Measurements from ENCODE around the gene ARAF.
"Not testable (repeated sequence)": the region's sequence is repeated elsewhere in the genome, so short reads cannot be mapped to it uniquely, and the experiment has no call there.

The ARAF gene

DNA sequence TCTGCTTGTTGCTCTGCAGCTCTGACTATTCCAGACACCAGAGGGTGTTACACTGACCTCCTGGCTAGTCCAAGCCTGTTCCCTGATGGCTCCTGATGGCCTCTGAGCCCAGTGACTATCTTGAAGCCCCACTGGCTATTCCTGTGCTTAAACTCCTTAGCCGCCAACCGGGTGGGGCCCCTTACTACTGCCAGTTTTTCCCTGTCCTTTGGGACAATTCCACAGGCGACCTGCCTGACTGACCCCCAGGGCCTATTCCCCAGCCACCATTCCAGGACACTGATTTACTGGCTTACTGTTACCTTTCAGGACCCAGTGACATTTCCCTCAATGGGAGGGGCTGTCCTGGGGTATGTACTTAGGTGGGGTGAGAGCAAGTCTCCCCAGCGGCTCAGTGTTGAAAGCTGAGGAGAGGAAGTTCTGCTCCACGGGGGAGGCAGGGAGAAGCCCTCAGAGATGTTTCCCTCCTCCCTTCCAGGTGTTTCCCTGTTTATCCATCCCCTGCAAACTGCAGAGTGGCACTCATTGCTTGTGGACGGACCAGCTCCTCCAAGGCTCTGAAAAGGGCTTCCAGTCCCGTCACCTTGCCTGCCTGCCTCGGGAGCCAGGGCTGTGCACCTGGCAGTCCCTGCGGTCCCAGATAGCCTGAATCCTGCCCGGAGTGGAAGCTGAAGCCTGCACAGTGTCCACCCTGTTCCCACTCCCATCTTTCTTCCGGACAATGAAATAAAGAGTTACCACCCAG lies 25.2 kb downstream of the ARAF start:
- DNase-seq (ENCODE audit: low spot score) = no peak

DNA sequence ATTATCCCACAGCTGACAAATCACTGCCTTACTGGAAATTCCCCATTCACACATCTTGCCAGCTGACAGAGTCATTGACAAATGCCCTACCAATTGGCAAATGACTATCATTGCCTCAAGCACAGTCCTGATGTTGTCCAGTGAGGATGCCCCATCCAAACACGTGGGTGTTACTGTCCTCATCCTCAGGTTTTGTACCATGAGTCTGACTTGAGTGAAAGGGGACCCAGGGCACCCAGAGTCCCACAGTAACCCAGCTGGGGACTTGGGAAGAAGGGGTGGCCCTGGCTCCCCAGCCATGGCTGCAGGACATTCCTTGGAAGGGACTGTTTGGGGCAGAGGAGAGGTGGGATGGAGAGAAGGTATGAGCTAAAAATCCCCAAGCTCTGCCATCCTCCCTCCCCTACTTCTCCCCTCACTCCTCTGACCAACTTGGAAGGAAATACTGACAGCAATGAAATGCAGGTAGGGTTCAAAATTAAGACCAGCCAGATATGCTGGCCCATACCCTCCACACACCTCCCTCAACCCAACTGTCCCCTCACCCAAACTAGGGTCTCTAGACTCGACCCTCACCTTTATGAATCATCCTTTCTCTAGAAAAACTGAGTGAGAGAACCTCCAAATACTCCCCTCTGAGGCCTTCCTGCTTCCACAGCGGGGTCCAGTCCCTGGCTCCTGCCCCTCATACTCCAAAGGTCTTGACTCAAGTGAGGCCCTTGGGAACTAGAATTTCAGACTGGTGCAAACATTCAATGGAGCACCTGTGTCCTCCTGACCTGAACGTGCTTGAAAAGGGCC lies 26.3 kb downstream of the ARAF start:
- no peak for DNase-seq (ENCODE audit: low spot score)

DNA sequence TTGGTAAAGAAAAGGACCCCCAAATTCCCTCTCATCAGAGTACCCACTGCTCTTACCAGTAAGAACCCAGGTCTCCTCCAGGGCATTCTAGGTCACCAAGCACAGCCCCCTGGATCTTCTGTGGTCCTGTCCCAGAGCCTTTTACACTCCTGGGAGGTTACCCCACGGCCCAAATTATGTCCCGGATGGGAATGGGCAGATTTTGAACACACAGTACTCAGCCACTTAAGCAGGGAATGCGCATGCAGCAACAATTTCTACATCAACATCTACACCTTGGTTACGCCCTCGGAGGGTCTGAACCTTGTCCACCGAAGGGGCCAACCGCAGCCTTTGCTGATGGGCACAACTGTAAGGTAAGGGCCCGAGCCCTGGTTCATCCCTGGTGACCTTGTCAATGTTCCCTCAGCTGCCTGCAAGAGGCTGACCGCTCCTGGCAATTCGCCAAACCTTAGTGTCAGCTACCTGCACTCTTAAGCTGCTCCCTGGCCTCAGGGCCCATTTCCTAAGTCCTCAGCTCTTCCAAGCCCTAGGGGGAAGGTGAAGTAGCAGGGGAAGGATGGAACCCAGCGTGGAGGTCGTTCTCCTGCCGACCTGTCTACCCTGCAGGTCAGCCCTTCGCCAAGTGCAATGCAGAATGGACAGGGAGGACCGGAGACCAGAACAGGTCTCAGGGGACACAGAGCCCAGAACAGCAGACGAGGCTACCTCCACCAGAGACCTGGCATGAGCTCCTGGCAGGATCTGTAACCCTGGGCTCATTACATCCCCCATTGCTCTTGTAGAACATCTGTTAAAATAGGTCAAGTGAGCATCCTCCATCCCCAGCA lies 27.1 kb downstream of the ARAF start:
- no peak for DNase-seq (ENCODE audit: low spot score)

GRCh38 chrX:47590984-47591383 lies 30.0 kb downstream of the ARAF start:
- DNase-seq (ENCODE audit: low spot score) = no peak

DNA sequence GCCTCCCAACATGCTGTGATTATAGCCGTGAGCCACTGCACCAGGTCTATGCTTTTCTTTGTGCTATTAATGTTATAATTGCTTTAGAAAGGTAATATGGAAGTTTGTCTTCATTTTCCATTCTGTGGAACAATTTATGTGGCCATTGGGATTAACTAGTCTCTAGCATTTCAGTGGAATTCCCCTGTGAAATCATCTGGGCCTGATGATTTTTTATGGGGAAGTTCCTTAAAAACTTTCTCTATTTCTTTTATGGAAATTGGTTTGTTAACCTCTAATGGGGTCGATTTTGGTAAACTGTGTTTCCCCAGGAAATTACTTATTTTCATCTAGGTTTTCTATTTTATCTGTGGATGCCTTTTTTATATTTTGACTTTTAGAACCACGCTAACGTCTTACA lies 32.5 kb downstream of the ARAF start:
- DNase-seq (ENCODE audit: low spot score) = no peak

DNA sequence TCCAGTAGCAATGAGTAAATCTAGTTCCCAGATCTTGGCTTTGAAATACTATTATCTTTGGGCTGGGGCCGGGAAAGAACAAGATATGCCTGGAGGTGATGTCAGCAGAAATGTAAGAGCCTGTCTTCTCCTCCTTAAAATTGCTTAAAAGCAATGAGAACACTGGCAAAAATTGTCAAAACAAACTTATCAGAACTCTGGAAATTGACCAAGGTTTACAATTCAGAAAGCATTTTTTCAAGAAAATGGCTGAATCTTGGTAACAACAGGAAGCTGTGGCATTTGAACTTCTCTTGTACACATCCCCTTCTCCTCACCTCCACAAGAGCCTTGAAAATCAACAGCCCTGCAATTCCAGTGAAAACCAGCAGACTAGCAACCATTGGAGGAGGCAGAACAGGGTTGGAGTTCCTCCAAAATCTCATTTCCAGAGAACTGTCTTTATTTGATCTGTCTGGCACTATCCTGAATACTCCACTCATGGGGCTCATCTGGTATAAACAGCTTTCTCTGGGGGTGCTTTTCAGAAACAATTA lies 34.8 kb downstream of the ARAF start:
- no peak for DNase-seq (ENCODE audit: low spot score)

GRCh38 chrX:47596256-47596655 lies 35.3 kb downstream of the ARAF start:
- DNase-seq (ENCODE audit: low spot score) = no peak

DNA sequence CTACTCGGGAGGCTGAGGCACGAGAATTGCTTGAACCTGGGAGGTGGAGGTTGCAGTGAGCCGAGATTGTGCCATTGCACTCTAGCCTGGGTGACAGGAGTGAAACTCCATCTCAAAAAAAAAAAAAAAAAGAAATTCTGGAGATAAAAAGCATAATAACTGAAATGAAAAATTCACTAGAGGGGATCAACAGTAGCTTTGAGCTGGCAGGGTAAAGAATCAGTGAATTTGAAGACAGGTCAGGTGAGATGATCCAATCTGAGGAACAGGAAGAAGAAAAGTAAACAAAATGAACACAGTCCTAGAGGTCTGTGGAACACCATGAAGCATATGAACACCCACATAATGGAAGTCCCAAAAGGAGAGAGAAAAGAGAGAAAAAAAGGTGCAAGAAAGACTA lies 36.2 kb downstream of the ARAF start:
- no peak for DNase-seq (ENCODE audit: low spot score)

DNA sequence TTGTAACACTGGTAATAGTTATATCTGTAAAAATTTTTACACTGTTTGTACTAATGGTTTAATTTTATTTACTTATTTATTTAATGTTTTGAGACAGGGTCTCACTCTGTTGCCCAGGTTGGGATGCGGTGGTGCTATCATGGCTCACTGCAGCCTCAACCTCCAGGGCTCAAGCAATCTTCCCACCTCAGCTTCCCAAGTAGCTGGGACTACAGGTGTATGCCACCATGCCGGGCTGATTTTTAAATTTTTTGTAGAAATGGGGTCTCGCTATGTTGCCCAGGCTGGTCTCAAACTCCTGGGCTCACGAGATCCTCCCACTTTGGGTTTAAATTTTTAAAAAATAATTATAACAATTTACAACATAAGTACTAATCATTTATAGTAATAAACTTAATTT lies 42.1 kb downstream of the ARAF start:
- DNase-seq (ENCODE audit: low spot score) = not testable (repeated sequence)

GRCh38 chrX:47605024-47605423 lies 44.0 kb downstream of the ARAF start:
- DNase-seq (ENCODE audit: low spot score) = no peak

- DNase-seq (ENCODE audit: low spot score) = no peak
Measured at GRCh38 chrX:47607091-47607490, 46.1 kb downstream of the ARAF start.

DNA sequence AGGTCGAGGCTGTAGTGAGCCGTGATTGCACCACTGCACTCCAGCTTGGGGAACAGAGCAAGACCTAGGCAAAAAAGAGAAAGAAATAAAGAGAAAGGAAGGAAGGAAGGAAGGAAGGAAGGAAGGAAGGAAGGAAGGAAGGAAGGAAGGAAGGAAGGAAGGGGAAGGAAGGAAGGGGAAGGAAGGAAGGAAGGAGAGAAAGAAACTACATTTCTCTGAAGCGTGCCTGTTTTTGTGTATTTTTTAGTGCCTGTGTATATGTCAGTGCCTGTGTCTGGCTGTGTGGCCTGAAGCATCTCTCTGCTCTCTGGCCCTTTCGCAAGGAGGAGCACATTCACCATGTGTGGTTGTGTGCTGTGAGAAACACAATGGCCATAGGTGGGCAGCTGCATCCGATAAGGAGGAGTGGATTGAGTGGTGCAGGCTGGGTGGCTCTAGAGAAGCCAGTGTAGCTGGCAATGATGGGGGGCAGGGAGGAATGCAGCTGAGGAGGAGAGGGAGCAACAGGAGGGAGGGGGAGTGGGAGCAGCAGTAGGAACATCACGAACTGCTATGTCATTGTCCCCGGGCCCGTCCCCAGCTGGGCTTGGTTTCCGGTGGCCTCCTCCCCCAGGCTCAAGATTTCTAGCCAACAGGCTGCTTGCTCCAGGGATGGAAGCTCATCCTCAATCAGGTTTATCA lies 47.3 kb downstream of the ARAF start:
- no peak for DNase-seq (ENCODE audit: low spot score)

GRCh38 chrX:47610511-47610910 lies 49.5 kb downstream of the ARAF start:
- DNase-seq (ENCODE audit: low spot score) = no peak

GRCh38 chrX:47611489-47611888 lies 50.5 kb downstream of the ARAF start:
- no peak for DNase-seq (ENCODE audit: low spot score)

GRCh38 chrX:47611926-47612325 lies 50.9 kb downstream of the ARAF start:
- DNase-seq (ENCODE audit: low spot score) = no peak

DNA sequence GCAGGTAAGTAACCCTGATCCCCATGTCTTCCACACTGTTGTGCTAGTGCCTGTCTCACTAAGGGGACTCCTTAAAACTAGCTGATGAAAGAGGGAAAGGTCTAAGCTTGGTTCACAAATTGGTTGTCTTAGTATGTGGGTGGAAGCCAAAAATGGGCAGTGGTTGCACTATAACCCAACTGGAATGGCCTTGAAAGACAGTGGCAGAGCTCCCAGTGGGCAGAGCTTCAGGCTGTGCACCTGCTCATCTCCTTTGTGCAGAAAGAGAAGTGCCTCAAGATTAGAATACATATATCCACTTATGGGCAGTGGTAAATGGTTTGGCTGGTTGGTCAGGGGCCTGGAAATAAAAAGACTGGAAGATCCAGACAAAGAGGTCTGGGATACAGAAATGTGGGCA lies 51.4 kb downstream of the ARAF start:
- DNase-seq (ENCODE audit: low spot score) = no peak

DNA sequence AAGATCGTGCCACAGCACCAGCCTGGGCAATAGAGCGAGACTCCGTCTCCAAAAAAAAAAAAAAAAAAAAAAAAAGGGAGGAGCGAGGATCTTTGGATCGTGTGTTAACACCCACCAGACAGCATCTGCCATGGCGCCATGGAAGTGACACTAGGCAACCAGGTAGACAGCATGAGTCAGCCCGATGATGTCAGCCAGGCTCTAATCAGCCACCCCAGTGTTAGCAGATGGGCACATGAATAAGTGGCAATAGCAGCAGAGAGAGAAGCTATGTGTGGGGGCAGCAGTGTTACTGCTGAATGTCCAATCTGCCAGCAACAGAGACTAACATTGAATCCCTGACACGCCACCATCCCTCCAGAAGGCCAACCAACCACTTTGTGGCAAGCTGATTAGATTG lies 52.1 kb downstream of the ARAF start:
- DNase-seq (ENCODE audit: low spot score) = no peak

DNA sequence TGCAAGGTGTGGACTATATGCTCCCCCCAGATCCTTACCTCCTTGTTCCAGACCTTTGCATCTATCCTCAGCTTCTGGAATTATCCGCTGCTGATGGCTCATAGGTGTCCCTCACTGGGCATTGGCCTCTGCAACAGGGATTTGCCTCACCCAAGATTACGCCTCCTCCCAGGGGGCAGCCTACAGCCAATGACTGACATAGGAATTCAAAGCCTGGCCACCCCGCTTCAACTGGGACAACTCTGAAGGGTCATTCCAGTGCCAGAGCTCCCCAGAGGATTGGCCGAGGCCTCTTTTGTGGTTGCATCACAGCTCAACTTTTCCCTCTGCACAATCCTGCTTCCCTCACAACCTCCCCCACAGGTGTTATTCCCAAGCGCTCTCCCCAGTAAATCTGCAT lies 53.6 kb downstream of the ARAF start:
- DNase-seq (ENCODE audit: low spot score) = no peak

DNA sequence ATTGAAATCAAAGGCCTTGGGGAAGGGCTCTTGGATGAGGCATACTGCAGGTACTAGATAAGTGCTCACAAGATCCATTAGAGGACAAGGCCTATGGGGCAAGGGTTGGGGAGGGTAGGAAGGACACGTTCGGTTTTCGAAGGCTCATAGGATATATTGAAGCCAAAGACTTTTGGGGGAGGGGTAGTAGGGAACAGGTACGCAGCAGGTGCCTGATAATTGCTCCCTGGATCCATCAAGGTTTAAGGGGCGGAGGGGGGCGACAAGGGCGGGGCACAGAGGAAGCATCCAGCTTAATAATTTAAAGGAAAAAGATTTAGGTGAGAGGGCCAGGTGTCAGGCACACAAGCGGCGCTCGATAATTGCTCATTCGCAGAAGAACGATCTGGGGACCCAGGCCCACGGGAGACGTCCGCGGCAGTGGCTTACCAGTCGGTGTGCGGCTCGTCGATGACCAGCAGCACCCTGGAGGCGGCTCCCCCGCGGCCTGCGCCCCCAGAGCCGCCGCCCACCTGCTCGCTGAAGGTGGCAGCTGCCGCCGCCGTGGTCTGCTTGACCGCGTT lies 58.0 kb downstream of the ARAF start:
- no peak for DNase-seq (ENCODE audit: low spot score)

DNA sequence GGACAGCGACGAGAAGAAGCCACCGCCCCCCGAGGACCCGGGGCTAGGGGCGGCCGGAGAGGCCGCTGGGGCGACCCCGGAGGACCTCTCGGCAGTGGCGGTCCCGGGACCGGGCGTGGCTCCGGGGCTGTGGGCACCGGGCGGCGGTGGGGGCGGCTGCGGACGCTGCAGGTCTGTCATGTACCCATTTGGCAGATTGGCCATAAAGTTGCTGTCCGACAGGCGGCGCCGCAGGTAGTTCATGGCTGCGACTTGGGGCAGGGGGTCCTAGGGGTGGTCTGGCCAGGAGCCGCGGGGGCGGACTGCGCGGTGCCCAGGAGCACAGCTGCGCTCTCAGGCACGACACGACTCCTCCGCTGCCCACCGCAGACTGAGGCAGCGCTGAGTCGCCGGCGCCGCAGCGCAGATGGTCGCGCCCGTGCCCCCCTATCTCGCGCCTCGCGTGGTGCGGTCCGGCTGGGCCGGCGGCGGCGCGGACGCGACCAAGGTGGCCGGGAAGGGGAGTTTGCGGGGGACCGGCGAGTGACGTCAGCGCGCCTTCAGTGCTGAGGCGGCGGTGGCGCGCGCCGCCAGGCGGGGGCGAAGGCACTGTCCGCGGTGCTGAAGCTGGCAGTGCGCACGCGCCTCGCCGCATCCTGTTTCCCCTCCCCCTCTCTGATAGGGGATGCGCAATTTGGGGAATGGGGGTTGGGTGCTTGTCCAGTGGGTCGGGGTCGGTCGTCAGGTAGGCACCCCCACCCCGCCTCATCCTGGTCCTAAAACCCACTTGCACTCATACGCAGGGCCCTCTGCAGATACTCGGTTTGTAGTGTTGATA lies 58.7 kb downstream of the ARAF start, which contains the start of gene SYN1:
SYN1 (minus strand) TSS at position 372 of the 817 bp plus-strand sequence; CDS start at position 243, 129 bp downstream.
- peak; percentile 75 for DNase-seq (ENCODE audit: low spot score)

GRCh38 chrX:47620303-47620685 lies 59.3 kb downstream of the ARAF start:
- no peak for DNase-seq (ENCODE audit: low spot score)

All from LoVo (cell line).